GM10248 (cell line): ENCODE measurements around the gene SURF6.

Source experiments
- CTCF ChIA-PET: fragments of 300-600 bp; sonication (Branson Sonifier 250); formaldehyde crosslinking; extraction: SDS; loops from one replicate; lab custom pipeline; 2021; ENCODE audit warnings: antibody characterized with exemption; lab: Yijun Ruan, JAX
- POLR2A ChIA-PET: fragments of 350-650 bp; sonication (Branson Sonifier 250); formaldehyde crosslinking; extraction: SDS; loops from one replicate; lab custom pipeline; 2020; ENCODE audit warnings: antibody characterized with exemption; lab: Yijun Ruan, JAX
- DNase-seq: peaks from one replicate; pipeline ENCODE4 v3.0.0; 2012; ENCODE audit errors: extremely low spot score
- TF ChIP-seq, protein P1 (sequence below): IDR thresholded peaks from 2 replicates; pipeline ENCODE4 v1.5.1; 2012; ENCODE audit warnings: mild to moderate bottlenecking, low read depth; ENCODE audit errors: extremely low read depth, missing control alignments, control extremely low read depth

The SURF6 gene

GRCh38 chr9:133309608-133310007 lies 26.4 kb downstream of the SURF6 start:
- POLR2A ChIA-PET, result no interaction called here
- CTCF ChIA-PET, result no interaction called here
- TF ChIP-seq, protein P1, sequence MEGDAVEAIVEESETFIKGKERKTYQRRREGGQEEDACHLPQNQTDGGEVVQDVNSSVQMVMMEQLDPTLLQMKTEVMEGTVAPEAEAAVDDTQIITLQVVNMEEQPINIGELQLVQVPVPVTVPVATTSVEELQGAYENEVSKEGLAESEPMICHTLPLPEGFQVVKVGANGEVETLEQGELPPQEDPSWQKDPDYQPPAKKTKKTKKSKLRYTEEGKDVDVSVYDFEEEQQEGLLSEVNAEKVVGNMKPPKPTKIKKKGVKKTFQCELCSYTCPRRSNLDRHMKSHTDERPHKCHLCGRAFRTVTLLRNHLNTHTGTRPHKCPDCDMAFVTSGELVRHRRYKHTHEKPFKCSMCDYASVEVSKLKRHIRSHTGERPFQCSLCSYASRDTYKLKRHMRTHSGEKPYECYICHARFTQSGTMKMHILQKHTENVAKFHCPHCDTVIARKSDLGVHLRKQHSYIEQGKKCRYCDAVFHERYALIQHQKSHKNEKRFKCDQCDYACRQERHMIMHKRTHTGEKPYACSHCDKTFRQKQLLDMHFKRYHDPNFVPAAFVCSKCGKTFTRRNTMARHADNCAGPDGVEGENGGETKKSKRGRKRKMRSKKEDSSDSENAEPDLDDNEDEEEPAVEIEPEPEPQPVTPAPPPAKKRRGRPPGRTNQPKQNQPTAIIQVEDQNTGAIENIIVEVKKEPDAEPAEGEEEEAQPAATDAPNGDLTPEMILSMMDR, result no peak
- no peak for DNase-seq

DNA sequence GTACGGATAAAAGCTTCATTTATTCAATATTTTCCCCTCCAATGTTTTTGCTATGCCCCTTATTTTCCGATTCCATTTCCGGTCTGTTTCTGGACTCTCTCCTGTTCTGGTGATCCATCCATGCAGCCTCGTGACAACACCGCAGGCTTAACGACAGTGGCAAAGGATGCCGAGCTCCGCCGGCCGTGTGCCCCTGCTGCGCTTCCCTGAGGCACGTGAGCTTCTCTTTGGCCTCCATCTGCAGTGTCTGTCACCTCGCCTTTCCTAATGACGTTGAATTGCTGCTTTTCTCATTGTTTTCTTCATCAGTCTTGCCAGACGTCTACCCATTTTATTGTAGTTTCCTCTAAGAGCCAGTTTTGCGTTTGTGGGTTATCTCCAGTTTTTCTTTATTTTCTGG lies 28.7 kb downstream of the SURF6 start:
- DNase-seq, result no peak
- ChIA-PET POLR2A (no interaction called here), CTCF (interaction anchor here (1.1 to 2.1 kb wide), 3 partner anchors 23 to 122 kb away, joined by 3 to 6 read pairs (median 4); no protein-coding TSS in a partner anchor)

DNA sequence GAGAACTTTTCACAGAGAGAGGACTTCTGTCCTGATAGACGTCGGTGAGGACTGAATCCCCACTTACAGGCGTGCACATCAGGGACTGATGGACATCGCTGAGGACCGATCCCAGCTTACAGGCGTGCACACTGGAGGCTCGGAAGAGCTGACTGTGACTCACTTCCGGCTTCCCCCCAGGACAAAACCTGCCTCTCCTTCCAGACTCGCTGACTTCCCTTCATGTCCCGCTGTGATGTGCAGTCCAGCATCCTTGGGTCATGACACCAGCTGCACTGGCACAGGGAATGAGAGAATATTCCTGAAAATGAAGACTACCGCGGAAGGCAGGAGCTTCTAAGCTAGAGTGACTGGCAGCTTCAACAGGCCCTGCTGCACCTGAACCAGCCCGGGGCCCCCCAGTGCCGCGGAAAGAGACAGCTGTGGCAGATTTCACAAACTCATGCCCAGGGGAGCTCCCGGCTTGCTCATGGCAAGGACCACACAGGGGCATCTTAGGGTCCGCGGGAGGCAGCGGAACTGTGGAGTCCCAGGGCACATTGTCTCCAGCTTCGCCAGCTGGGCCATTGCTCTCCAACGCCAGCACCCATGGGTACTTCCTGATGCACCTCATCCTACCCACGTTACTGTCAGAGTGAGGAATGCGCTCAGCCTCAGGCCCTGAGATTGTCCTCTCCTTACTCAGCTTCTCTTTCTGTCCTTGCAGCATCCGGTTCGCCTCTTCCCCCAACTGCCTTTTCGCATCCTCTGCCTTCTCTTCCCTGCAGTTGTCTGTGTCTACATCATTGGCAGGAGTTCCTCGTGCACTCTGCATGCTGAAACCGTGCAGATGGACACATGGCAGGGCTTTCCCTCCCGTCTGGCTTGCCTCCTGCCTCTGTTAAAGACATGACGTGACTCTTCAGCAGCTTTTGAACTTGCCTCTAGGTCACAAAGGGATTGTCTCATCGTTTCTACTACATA lies 29.5 kb downstream of the SURF6 start:
- ChIA-PET CTCF (interaction anchor here (1.1 to 2.1 kb wide), 2 partner anchors 23 to 121 kb away, joined by 3 to 6 read pairs; no protein-coding TSS in a partner anchor), POLR2A (interaction anchor here (0.6 kb wide), 1 partner anchor 980 kb away, joined by 3 read pairs; no protein-coding TSS in a partner anchor)
- DNase-seq, result no peak
- TF ChIP-seq, protein P1, result no peak

More for the DNA sequence above, 28.7 kb downstream of the SURF6 start:
- TF ChIP-seq, protein P1, result no peak

DNA sequence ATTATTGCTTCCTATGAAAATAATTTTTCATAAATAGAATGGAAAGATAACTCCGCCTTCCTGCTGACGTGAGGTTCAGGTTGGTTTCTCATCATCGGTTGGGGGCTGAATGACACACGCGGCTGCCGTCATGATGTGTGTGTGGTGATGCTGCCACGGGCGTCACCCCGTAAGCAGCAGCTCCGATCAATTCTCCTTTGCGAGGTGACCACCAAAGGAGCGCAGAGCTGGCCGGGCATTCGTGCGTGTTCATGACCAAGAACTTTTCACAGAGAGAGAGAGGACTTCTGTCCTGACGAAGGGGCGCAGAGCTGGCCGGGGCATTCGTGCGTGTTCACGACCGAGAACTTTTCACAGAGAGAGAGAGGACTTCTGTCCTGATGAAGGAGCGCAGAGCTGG lies 30.3 kb downstream of the SURF6 start:
- ChIA-PET CTCF (no interaction called here), POLR2A (no interaction called here)
- TF ChIP-seq, protein P1, result no peak
- no peak for DNase-seq

DNA sequence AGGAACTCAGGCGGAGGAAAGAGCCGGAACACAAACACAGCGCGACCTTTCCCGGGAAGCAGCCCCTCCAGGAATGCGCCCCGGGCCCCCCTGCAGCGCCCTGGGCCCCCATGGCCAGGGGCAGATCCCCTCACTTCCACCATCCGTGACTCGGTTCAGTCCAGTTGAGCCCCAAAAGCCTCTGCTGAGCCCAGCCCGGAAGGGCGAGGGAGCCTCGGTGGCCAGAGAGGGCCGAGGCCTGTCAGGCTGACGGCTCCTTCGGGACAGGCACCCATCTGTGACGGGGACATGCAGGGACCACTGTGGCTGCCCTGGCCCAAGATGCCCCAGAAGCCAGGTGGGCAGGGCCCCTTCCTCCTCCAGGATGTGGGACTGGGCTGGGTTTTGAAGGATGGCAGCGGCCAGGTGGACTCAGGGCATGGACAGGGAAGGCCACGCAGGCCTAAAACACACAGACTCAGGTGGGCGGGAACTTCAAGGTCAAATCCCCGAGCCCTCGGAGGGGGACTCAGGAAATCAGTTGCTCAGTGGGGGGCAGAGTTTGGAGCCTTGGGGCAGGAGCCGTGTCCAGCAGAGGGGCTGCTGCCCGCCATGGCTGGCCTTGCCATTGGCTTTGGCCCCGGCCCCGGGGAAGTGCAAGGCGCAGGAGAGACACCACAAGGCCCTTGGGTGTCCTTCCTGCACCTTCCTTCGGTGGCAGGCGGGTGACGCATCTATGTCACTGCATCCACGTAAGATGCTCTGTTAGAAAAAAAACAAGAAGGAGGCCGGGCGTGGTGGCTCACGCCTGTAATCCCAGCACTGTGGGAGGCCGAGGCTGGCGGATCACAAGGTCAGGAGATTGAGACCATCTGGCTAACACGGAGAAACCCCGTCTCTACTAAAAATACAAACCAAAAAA lies 31.3 kb downstream of the SURF6 start:
- POLR2A ChIA-PET, result no interaction called here
- DNase-seq, result no peak
- TF ChIP-seq, protein P1, result no peak
- CTCF ChIA-PET, result no interaction called here

DNA sequence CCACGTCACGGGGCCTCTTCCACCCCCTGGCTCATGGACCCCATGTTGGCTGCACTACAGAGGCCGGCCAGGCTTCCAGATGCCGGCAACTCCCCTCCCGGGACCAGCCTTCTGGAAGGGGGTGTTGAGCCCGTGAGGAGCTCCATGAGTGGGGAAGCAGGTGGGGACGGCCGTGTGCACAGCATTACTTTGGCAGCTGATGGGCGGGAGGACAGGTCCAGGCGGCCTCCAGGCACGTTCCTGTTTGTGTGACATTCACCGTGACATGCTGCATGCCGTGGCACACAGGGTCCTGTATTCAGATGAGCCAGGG lies 31.9 kb downstream of the SURF6 start:
- ChIA-PET POLR2A (no interaction called here), CTCF (no interaction called here)
- no peak for DNase-seq
- TF ChIP-seq, protein P1, result no peak
